ENCODE measurements around the gene PEMT.

The PEMT gene

GRCh38 chr17:17496189-17497064 lies 95.1 kb downstream of the PEMT start, which contains the start of gene RASD1 (continued):
- no peak; the same call in 1 of the 2 replicates for TF ChIP-seq ZNF639 (tag by site-specific recombination; IDR thresholded peaks at IDR 0.05)
- TF ChIP-seq REST (tag by site-specific recombination; IDR thresholded peaks at IDR 0.05) = no peak
- TF ChIP-seq ZNF280D (tag by site-specific recombination; IDR thresholded peaks at IDR 0.05) = no peak
- TF ChIP-seq ZNF529 (tag by site-specific recombination; IDR thresholded peaks at IDR 0.05; ENCODE audit: insufficient replicate concordance) = no peak
- TF ChIP-seq ZNF354C (tag by site-specific recombination; IDR thresholded peaks at IDR 0.05; ENCODE audit: borderline replicate concordance, low read depth) = no peak
- peak; percentile 38; the same call in 1 of the 2 replicates for TF ChIP-seq ZFHX2 (tag by site-specific recombination; conservative IDR thresholded peaks at IDR 0.05)
- TF ChIP-seq ZNF366 (tag by site-specific recombination; conservative IDR thresholded peaks at IDR 0.05) = no peak
- TF ChIP-seq ZNF768 (tag by site-specific recombination; IDR thresholded peaks at IDR 0.05) = no peak
- TF ChIP-seq SCRT2 (tag by site-specific recombination; IDR thresholded peaks at IDR 0.05) = no peak
- no peak for TF ChIP-seq ZNF555 (tag by site-specific recombination; conservative IDR thresholded peaks at IDR 0.05)
- no peak for TF ChIP-seq TRIM28 (IDR thresholded peaks at IDR 0.05; ENCODE audit: borderline replicate concordance, low read length)
- TF ChIP-seq ZNF324 (tag by site-specific recombination; IDR thresholded peaks at IDR 0.05) = no peak
- TF ChIP-seq ZNF155 (tag by site-specific recombination; IDR thresholded peaks at IDR 0.05) = no peak
- no peak for TF ChIP-seq ZNF518A (tag by site-specific recombination; conservative IDR thresholded peaks at IDR 0.05; ENCODE audit: low read depth)
- TF ChIP-seq ZNF677 (tag by site-specific recombination; IDR thresholded peaks at IDR 0.05) = no peak
- TF ChIP-seq AEBP2 (tag by site-specific recombination; IDR thresholded peaks at IDR 0.05; ENCODE audit: borderline replicate concordance) = no peak
- no peak for TF ChIP-seq HOXC10 (CRISPR knock-in tag; IDR thresholded peaks at IDR 0.05)
- 0 out of 2 replicates have a peak, but pooled peaks have one; percentile 37 for TF ChIP-seq ZNF76 (tag by site-specific recombination; IDR thresholded peaks at IDR 0.05; ENCODE audit: borderline replicate concordance, low read depth)
- TF ChIP-seq ZNF777 (tag by site-specific recombination; IDR thresholded peaks at IDR 0.05; ENCODE audit: borderline replicate concordance) = no peak
- TF ChIP-seq ZNF223 (tag by site-specific recombination; IDR thresholded peaks at IDR 0.05) = 0 out of 2 replicates have a peak, but pooled peaks have one; percentile 13

All from HEK293 (cell line).